Psoas muscle (tissue), 8 donors: ENCODE results near the gene IRX6. TPM values are rescaled to one million over a fixed set of nuclear protein-coding genes. Genes with fewer than 3 reads are reported as not detected.

Source experiments
- ATAC-seq, 4 donors: fragments of 200-7000 bp; cut with Tn5 transposase; one replicate each; pipeline ENCODE4 v1.9.1; 2020; ENCODE audit warnings: moderate library complexity in 3 of 4, mild to moderate bottlenecking in 2 of 4
- DNase-seq, 2 donors: peaks; one replicate each; pipeline ENCODE4 v3.0.0-alpha.2; 2020
- H3K27ac ChIP-seq: fragments of 200-600 bp; one replicate; pipeline ENCODE4 v1.8.0; 2022
- H3K27me3 ChIP-seq, 3 donors: fragments of 200-600 bp in 1 of 3; one replicate each; pipeline versions ENCODE4 v1.6.1 to v1.8.0; 2013 to 2022; ENCODE audit warnings: low read length in 2 of 3, mild to moderate bottlenecking in 2 of 3, moderate library complexity in 1 of 3; ENCODE audit not compliant: insufficient read depth in 3 of 3
- H3K36me3 ChIP-seq, 2 donors: fragments of 200-600 bp in 1 of 2; one replicate each; pipeline versions ENCODE4 v1.6.1 to v1.8.0; 2013 to 2022; ENCODE audit warnings: low read depth in 1 of 2, mild to moderate bottlenecking in 1 of 2, moderate library complexity in 1 of 2; ENCODE audit not compliant: insufficient read depth in 1 of 2
- H3K4me1 ChIP-seq: fragments of 200-600 bp; one replicate; pipeline ENCODE4 v1.8.0; 2022
- H3K4me3 ChIP-seq: fragments of 200-600 bp; one replicate; pipeline ENCODE4 v1.8.0; 2022; ENCODE audit warnings: mild to moderate bottlenecking
- H3K9me3 ChIP-seq: fragments of 200-600 bp; one replicate; pipeline ENCODE4 v1.8.0; 2022
- CTCF ChIP-seq: fragments of 200-600 bp; IDR thresholded peaks from one replicate; pipeline ENCODE4 v1.8.0; 2022; ENCODE audit warnings: antibody characterized with exemption
- WGBS, 3 donors: extraction: QIAGEN DNeasy Blood & Tissue Kit; methylation state at CpG; one replicate each; pipeline versions ENCODE4 v1.1.6 to v1.1.7; 2013; 5-methylcytosine and 5-hydroxymethylcytosine counted together
- intact Hi-C, 2 donors: fragments of 100-400 bp; cut with DNase I; formaldehyde crosslinking; loops; one replicate each; pipeline versions ENCODE4 v1.11.0 to v1.14.2; 2022
- polyA plus RNA-seq, 3 donors: library from polyadenylated mRNA; stranded (reverse); fragments of 200-250 nt; gene quantifications; one replicate each; pipeline ENCODE4 v1.2.3, GENCODE V29; 2013
- total RNA-seq, 4 donors: library from RNA; stranded (reverse); fragmentation: NEBNext Ultra II Directional in 2 of 4; extraction: Animal tissue kit (Norgen Biotek cat#: 25700) in 2 of 4; gene quantifications; one replicate each; pipeline versions ENCODE4 v1.2.1 to v1.2.4, GENCODE V29; 2021 to 2023
- donor health status: healthy with polysubstance abuse.
- donor health status: DM: no; HTN: no; CAD: no; lungs with moderate emphysema.
- donor health status: Bipolar disorder and iron deficiency.
- donor health status: healthy.
- donor health status: DM: yes; HTN: yes; CAD: no.
- donor health status: DM: no; HTN: no; CAD: no.
- donor health status: DM: no; HTN: no; CAD: no.
- donor health status: DM: yes; HTN: yes; CAD: no.

IRX6 gene
- total and polyA plus RNA-seq, 7 donors, result 0.32 to 6.1 (median 1.0) TPM

GRCh38 chr16:55283812-55284717 is 39.9 kb upstream of the IRX6 start:
- ATAC-seq (no peak), DNase-seq (no peak)
- Histone ChIP-seq H3K36me3 (no peaks in the 10 kb centered on the region), H3K4me1 (no peaks in the 10 kb centered on the region), H3K27me3 (no peaks in the 10 kb centered on the region), H3K4me3 (no peak overlapping the region), H3K27ac (no peak overlapping the region), H3K9me3 (no peaks in the 10 kb centered on the region)
- TF ChIP-seq CTCF, result no peak
- WGBS, 3 donors, result 44 to 51% (median 49%) methylated on average over 12 of the region's 12 CpGs
- intact Hi-C loops, result loop anchor here in 1 of 2 donors (10.0 kb wide), 1 partner anchor 61 kb away; no protein-coding TSS in a partner anchor

- no peak overlapping the region for H3K4me3 ChIP-seq
- intact Hi-C loops, result loop anchor here in 1 of 2 donors (10.0 kb wide), 1 partner anchor 60 kb away; no protein-coding TSS in a partner anchor
- H3K36me3 ChIP-seq, result no peaks in the 10 kb centered on the region
- H3K9me3 ChIP-seq, result no peaks in the 10 kb centered on the region
- no peak for TF ChIP-seq CTCF
- ATAC-seq, result no peak
- WGBS, 3 donors, result 83 to 87% (median 85%) methylated on average over 6 of the region's 6 CpGs
- DNase-seq, result no peak
- no peak overlapping the region for H3K27ac ChIP-seq
- H3K27me3 ChIP-seq, result no peaks in the 10 kb centered on the region
- no peaks in the 10 kb centered on the region for H3K4me1 ChIP-seq
Measured at GRCh38 chr16:55284718-55285099, 39.3 kb upstream of the IRX6 start.

- H3K9me3 ChIP-seq, result no peaks in the 10 kb centered on the region
- intact Hi-C loops, result loop anchor here in 1 of 2 donors (10.0 kb wide), 1 partner anchor 59 kb away; no protein-coding TSS in a partner anchor
- no peaks in the 10 kb centered on the region for H3K36me3 ChIP-seq
- ATAC-seq, result no peak
- no peaks in the 10 kb centered on the region for H3K27me3 ChIP-seq
- H3K4me3 ChIP-seq, result no peak overlapping the region
- H3K4me1 ChIP-seq, result no peaks in the 10 kb centered on the region
- no peak overlapping the region for H3K27ac ChIP-seq
- TF ChIP-seq CTCF, result no peak
- no peak for DNase-seq
- 80 to 95% (median 82%) methylated on average over 2 of the region's 2 CpGs for WGBS, 3 donors
Measured at GRCh38 chr16:55285586-55285985, 38.4 kb upstream of the IRX6 start.

- 78 to 84% (median 79%) methylated on average over 2 of the region's 2 CpGs for WGBS, 3 donors
- no peak for TF ChIP-seq CTCF
- H3K4me1 ChIP-seq, result peaks cover 2% of the 10 kb centered on the region
- ATAC-seq (no peak), DNase-seq (no peak)
- no peak overlapping the region for H3K4me3 ChIP-seq
- intact Hi-C loops, result loop anchor here in 1 of 2 donors (10.0 kb wide), 1 partner anchor 55 kb away; no protein-coding TSS in a partner anchor
- no peaks in the 10 kb centered on the region for H3K9me3 ChIP-seq
- no peak overlapping the region for H3K27ac ChIP-seq
- no peaks in the 10 kb centered on the region for H3K27me3 ChIP-seq
- no peaks in the 10 kb centered on the region for H3K36me3 ChIP-seq
Measured at GRCh38 chr16:55289353-55289752, 34.6 kb upstream of the IRX6 start.
